ENCODE results near the gene AKT3. TPM values are rescaled to one million over a fixed set of nuclear protein-coding genes. Genes with fewer than 3 reads are reported as not detected.

Gene AKT3
- total and polyA plus RNA-seq, 2 of the 8 experiments (the other 6 are each of a cell fraction or from before 2014, with no cell fraction given): 6.0 to 36.4 TPM

- TF ChIP-seq CHD7 (IDR thresholded peaks at IDR 0.05; ENCODE audit: insufficient replicate concordance, low read length): no peak
- TF ChIP-seq NANOG (IDR thresholded peaks at IDR 0.05; ENCODE audit: insufficient read depth, low read depth, low read length, poor library complexity, severe bottlenecking): no peak
- TF ChIP-seq TCF12 (IDR thresholded peaks at IDR 0.05; ENCODE audit: low read depth, low read length): no peak
- no peak for TF ChIP-seq HDAC2 (IDR thresholded peaks at IDR 0.05; ENCODE audit: borderline replicate concordance in 1 of 2, low read depth in 2 of 2, low read length in 2 of 2)
- TF ChIP-seq RFX5 (IDR thresholded peaks at IDR 0.05; ENCODE audit: borderline replicate concordance, low read depth, low read length): no peak
- TF ChIP-seq JUND (IDR thresholded peaks at IDR 0.05; ENCODE audit: low read length): no peak
- TF ChIP-seq RXRA (IDR thresholded peaks at IDR 0.05; ENCODE audit: insufficient read depth, low read depth, low read length): no peak
- no peak for TF ChIP-seq CTBP2 (IDR thresholded peaks at IDR 0.05; ENCODE audit: borderline replicate concordance, insufficient read depth, insufficient read length, low read length)
- TF ChIP-seq BCL11A (IDR thresholded peaks at IDR 0.05; ENCODE audit: low read depth in 2 of 2, low read length in 2 of 2): no peak
- TF ChIP-seq JUN (IDR thresholded peaks at IDR 0.05; ENCODE audit: low read depth, low read length): no peak
- no peak for TF ChIP-seq KDM5A (IDR thresholded peaks at IDR 0.05; ENCODE audit: low read length)
Measured at GRCh38 chr1:243510928-243511327, 339.1 kb downstream of the AKT3 start (continued).

Data from H1 (cell line).